Sigmoid colon (tissue), 7 donors: Measurements from ENCODE around the gene PAWR. TPM values are rescaled to one million over a fixed set of nuclear protein-coding genes. Genes with fewer than 3 reads are reported as not detected.

Experiments
- DNase-seq: peaks from one replicate; pipeline ENCODE4 v3.0.0-alpha.2; 2019
- H3K27ac ChIP-seq, 4 donors: fragments of 200-600 bp; sonication (generic); one replicate each; pipeline ENCODE4 v1.5.1; 2016 to 2019; ENCODE audit warnings: mild to moderate bottlenecking in 1 of 4
- H3K27me3 ChIP-seq, 3 donors: fragments of 200-600 bp; sonication (generic); one replicate each; pipeline ENCODE4 v1.5.1; 2019; ENCODE audit warnings: mild to moderate bottlenecking in 1 of 3
- H3K36me3 ChIP-seq, 4 donors: fragments of 200-600 bp; sonication (generic); one replicate each; pipeline ENCODE4 v1.5.1; 2016 to 2019
- H3K4me1 ChIP-seq, 4 donors: fragments of 200-600 bp; sonication (generic); one replicate each; pipeline ENCODE4 v1.5.1; 2017 to 2019
- H3K4me3 ChIP-seq, 4 donors: fragments of 200-600 bp; sonication (generic); one replicate each; pipeline ENCODE4 v1.5.1; 2017 to 2019; ENCODE audit warnings: mild to moderate bottlenecking in 2 of 4, moderate library complexity in 1 of 4
- H3K9me3 ChIP-seq, 4 donors: fragments of 200-600 bp in 3 of 4; sonication (generic) in 3 of 4; one replicate each; pipeline versions ENCODE4 v1.5.1 to v1.6.1; 2013 to 2019
- EP300 ChIP-seq, 4 donors: sonication (generic); formaldehyde crosslinking; IDR thresholded peaks; one replicate each; pipeline ENCODE4 v1.6.1; 2017; ENCODE audit warnings: antibody characterized with exemption in 4 of 4
- POLR2A ChIP-seq, 2 donors: fragments of 450-650 bp; IDR thresholded peaks; one replicate each; pipeline ENCODE4 v1.6.1; 2016; ENCODE audit warnings: antibody characterized with exemption in 2 of 2, mild to moderate bottlenecking in 2 of 2, moderate library complexity in 2 of 2
- POLR2AphosphoS5 ChIP-seq, 4 donors: sonication (generic); formaldehyde crosslinking; IDR thresholded peaks; one replicate each; pipeline ENCODE4 v1.6.1; 2017; ENCODE audit warnings: antibody characterized with exemption in 4 of 4
- WGBS, 2 donors: extraction: QIAGEN DNeasy Blood & Tissue Kit; methylation state at CpG; one replicate each; pipeline ENCODE4 v1.1.7; 2013; 5-methylcytosine and 5-hydroxymethylcytosine counted together
- intact Hi-C: fragments of 100-400 bp; cut with DNase I; formaldehyde crosslinking; loops from one replicate; pipeline ENCODE4 v1.15.1; 2023
- polyA plus RNA-seq, 3 donors: library from polyadenylated mRNA; stranded (reverse); fragments of 200-250 nt; gene quantifications; one replicate each; pipeline ENCODE4 v1.2.3, GENCODE V29; 2013
- total RNA-seq, 4 donors: library from RNA; depleted of rRNA; stranded (reverse); fragments of >200 nt; gene quantifications; one replicate each; pipeline ENCODE4 v1.1.0, GENCODE V29; 2016
- TF ChIP-seq, protein P1 (sequence below), 4 experiments: fragments of 450-650 bp in 3 of 4; fragments of 200-600 bp in 1 of 4; IDR thresholded peaks; one replicate each; pipeline ENCODE4 v1.5.1; 2016 to 2019; ENCODE audit warnings: antibody characterized with exemption in 4 of 4, mild to moderate bottlenecking in 3 of 4, moderate library complexity in 2 of 4
- donor health status: healthy with polysubstance abuse.
- donor health status: Bipolar disorder and iron deficiency.
- donor health status: healthy.

PAWR gene
- total and polyA plus RNA-seq, 7 donors, result 7.8 to 53.5 (median 24.5) TPM

DNA sequence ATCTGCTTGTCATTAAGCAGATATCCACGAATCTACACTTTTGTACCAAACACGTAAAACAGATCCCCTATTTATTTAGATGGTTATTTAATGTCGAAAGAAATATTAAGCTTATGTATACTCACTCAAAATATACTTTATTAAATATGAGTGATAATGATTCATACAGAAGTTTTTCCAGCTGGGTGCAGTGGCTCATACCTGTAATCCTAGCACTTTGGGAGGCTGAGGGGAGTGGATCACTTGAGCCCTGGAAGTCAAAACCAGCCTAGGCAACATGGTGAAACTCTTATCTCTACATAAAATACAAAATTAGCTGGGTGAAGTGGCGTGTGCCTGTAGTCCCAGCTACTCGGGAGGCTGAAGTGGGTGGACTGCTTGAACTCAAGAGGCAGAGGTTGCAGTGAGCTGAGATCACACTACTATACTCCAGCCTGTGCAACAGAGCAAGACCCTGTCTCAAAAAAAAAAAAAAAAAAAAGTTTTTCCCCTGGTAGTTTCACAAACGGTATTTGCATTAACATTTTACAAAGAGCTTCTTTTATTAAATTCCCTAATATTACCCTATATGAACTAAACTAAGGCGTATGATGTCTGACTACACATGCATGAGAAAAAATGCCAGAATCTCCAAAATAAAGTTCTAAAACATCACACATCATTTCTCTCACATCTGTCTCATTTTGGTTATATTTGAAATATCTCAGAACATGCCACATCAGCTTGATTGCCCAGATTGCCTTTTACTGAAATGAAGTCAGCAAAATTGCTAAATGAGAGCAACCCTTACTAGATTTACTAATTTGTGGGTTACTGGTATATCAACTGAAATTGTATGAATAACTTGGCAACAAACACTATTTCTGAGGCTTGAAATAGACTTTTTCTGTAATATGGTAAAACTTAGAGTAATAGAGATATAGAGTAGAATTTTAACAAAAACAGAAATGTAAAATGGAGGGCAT lies 74.9 kb downstream of the PAWR start:
- no peaks in the 10 kb centered on the region for H3K4me1 ChIP-seq
- DNase-seq, result no peak
- no peak overlapping the region for H3K4me3 ChIP-seq
- intact Hi-C loops, result no loop called here
- H3K27ac ChIP-seq, result no peak overlapping the region
- H3K27me3 ChIP-seq, result no peaks in the 10 kb centered on the region
- TF ChIP-seq POLR2AphosphoS5 (IDR thresholded peaks at IDR 0.05), result no peak
- no peak for TF ChIP-seq POLR2A (IDR thresholded peaks at IDR 0.05)
- no peak for TF ChIP-seq EP300 (IDR thresholded peaks at IDR 0.05)
- TF ChIP-seq, protein P1, sequence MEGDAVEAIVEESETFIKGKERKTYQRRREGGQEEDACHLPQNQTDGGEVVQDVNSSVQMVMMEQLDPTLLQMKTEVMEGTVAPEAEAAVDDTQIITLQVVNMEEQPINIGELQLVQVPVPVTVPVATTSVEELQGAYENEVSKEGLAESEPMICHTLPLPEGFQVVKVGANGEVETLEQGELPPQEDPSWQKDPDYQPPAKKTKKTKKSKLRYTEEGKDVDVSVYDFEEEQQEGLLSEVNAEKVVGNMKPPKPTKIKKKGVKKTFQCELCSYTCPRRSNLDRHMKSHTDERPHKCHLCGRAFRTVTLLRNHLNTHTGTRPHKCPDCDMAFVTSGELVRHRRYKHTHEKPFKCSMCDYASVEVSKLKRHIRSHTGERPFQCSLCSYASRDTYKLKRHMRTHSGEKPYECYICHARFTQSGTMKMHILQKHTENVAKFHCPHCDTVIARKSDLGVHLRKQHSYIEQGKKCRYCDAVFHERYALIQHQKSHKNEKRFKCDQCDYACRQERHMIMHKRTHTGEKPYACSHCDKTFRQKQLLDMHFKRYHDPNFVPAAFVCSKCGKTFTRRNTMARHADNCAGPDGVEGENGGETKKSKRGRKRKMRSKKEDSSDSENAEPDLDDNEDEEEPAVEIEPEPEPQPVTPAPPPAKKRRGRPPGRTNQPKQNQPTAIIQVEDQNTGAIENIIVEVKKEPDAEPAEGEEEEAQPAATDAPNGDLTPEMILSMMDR (IDR thresholded peaks at IDR 0.05), result no peak
- H3K36me3 ChIP-seq, result peaks cover 0 to 9% (median 4%) of the 10 kb centered on the region in 4 donors
- WGBS, 2 donors, result 78 to 83% methylated on average over 7 of the region's 7 CpGs
- no peaks in the 10 kb centered on the region for H3K9me3 ChIP-seq

DNA sequence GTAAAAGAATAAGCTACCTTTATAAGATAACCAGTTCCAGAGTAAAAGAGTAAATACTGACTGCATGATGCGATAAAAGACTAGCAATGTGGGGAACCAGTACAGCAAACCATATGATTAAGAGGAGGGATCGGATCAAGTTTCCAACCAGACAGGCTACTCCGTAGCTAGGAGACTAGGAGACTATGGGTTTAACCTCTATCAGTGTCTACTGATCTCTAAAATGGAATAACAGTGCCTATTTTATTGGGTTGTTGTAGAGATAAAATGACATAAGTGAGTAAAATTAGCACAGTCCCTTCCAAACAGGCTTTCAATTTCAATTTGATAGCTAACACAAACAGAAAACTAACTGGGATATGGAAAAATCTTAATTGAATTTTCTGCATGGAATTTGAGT lies 76.0 kb downstream of the PAWR start:
- Histone ChIP-seq H3K36me3 (no peaks in the 10 kb centered on the region), H3K4me3 (no peak overlapping the region), H3K27ac (no peak overlapping the region), H3K4me1 (no peaks in the 10 kb centered on the region), H3K27me3 (no peaks in the 10 kb centered on the region), H3K9me3 (no peaks in the 10 kb centered on the region)
- WGBS, 2 donors, result 95% methylated on average over 3 of the region's 3 CpGs
- intact Hi-C loops, result no loop called here
- no peak for DNase-seq
- TF ChIP-seq, protein P1 (IDR thresholded peaks at IDR 0.05), result no peak
- TF ChIP-seq POLR2A (IDR thresholded peaks at IDR 0.05) (no peak), EP300 (IDR thresholded peaks at IDR 0.05) (no peak), POLR2AphosphoS5 (IDR thresholded peaks at IDR 0.05) (no peak)

DNA sequence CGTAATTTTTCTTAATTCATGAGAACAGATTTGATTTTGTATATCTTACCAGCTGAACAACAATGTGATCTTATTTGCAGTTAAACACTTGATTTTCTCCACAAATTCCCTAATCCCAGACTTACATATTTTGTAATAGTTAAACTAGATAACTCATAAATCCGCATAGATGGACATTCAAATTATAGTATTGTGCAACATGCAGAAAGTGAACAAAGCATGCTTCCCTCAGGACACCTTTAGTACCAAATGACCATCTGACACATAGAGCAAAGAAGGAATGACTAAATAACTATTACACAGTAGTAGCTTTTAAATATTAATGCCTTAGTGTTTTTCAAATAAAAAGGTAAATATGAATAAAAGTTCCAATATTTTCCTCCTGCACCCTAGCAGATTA lies 88.9 kb downstream of the PAWR start:
- Histone ChIP-seq H3K9me3 (no peaks in the 10 kb centered on the region), H3K27me3 (no peaks in the 10 kb centered on the region), H3K4me1 (no peaks in the 10 kb centered on the region), H3K4me3 (no peak overlapping the region), H3K27ac (no peak overlapping the region), H3K36me3 (no peaks in the 10 kb centered on the region)
- intact Hi-C loops, result no loop called here
- no peak for TF ChIP-seq POLR2AphosphoS5 (IDR thresholded peaks at IDR 0.05)
- TF ChIP-seq, protein P1 (IDR thresholded peaks at IDR 0.05), result no peak
- no peak for TF ChIP-seq POLR2A (IDR thresholded peaks at IDR 0.05)
- no peak for TF ChIP-seq EP300 (IDR thresholded peaks at IDR 0.05)
- no peak for DNase-seq
- WGBS, 2 donors, result 83 to 92% methylated on average over 2 of the region's 2 CpGs

DNA sequence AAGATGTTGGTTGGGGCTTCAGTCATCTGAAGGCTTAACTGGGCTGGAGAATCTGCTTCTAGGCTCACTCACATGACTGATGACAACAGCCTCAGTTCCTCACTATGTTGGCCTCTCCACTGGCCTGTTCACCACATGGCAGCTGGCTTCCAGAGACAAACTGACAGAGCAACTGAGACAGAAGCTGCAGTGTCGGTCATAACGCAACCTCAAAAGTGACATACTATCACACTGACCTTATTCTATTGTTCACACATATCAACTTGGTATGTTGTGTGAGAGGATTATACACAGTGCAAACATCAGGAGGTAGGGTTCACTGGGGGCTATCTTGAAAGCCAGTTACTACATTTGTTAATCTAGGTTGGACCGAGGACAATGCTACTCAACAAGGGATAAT lies 92.9 kb downstream of the PAWR start:
- Histone ChIP-seq H3K9me3 (no peaks in the 10 kb centered on the region), H3K27me3 (no peaks in the 10 kb centered on the region), H3K27ac (no peak overlapping the region), H3K4me1 (no peaks in the 10 kb centered on the region), H3K4me3 (no peak overlapping the region), H3K36me3 (no peaks in the 10 kb centered on the region)
- TF ChIP-seq, protein P1 (IDR thresholded peaks at IDR 0.05), result no peak
- TF ChIP-seq POLR2AphosphoS5 (IDR thresholded peaks at IDR 0.05), result no peak
- intact Hi-C loops, result no loop called here
- 94 to 95% methylated on average over 3 of the region's 3 CpGs for WGBS, 2 donors
- DNase-seq, result no peak
